HepG2 (cell line): ENCODE data around the gene GPR39.

Source experiments
- FOXK1 ChIP-seq: sonication (generic); formaldehyde crosslinking; IDR thresholded peaks from 2 replicates; pipeline ENCODE4 v1.4.0; 2020; ENCODE audit warnings: low read depth, missing genetic modification reagents, borderline replicate concordance
- FOXM1 ChIP-seq: sonication (generic); formaldehyde crosslinking; IDR thresholded peaks from 2 replicates; pipeline ENCODE4 v1.5.0; 2020; ENCODE audit warnings: missing genetic modification reagents

DNA sequence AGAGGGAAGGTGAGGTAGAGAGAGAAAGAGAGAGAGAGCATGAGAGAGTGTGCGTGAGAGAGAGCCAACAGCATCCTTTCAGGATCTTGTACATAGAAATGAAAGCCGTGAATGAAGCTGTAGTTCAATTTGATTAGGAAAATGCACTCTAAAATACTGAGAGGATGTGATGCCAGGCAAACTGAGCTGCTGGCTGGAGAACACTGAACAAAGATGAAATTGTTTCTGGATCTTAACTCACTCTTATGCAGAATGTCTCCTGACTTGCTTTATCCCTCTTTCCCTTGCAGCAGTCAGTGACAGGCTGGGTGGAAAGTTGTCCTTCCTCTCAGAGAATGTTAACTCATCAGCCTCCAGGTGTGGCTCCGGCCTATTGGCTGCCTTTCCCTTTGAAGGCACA is 242.7 kb downstream of the GPR39 start:
- TF ChIP-seq FOXK1 (CRISPR knock-in tag) = no peak
- TF ChIP-seq FOXM1 (CRISPR knock-in tag) = no peak
